Measurements from ENCODE around the gene ZNF43.
"Not testable (repeated sequence)": the region's sequence is repeated elsewhere in the genome, so short reads cannot be mapped to it uniquely, and the experiment has no call there.

GRCh38 chr19:21876608-21877007 lies 40.6 kb upstream of the ZNF43 start:
- TF ChIP-seq POLR2A (IDR thresholded peaks at IDR 0.05; ENCODE audit: low read depth, low read length); POLR2AphosphoS5 (IDR thresholded peaks at IDR 0.05; ENCODE audit: low read depth, low read length); TAF1 (IDR thresholded peaks at IDR 0.05; ENCODE audit: borderline replicate concordance, low read depth, low read length): not testable (repeated sequence)
